Stromal cell of bone marrow (primary cell): ENCODE measurements around the gene UST.

Experiments used
- DNase-seq: peaks from one replicate; pipeline ENCODE4 v3.0.0-alpha.2; 2012; ENCODE audit warnings: low read depth

UST gene

DNA sequence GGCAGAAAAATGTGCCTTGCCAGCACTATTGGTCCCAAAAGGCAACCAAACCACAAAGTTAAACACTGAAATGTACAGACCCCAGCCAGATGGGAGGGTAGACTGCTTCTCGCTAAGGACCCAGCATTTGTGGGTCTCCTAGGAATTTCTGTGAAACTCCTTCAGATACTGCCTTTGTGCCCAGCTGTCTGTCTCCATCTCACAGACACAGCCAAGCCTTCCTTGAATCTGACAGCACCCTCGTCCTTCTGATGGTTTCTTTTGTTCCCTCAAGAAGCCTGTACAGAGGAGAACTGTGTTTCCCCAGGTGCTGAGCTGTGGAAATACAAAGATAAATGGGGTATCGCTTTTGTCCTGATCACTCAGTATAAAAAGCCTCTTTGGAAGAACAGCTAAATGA, 316.6 kb downstream of the UST start:
- DNase-seq: no peak

DNA sequence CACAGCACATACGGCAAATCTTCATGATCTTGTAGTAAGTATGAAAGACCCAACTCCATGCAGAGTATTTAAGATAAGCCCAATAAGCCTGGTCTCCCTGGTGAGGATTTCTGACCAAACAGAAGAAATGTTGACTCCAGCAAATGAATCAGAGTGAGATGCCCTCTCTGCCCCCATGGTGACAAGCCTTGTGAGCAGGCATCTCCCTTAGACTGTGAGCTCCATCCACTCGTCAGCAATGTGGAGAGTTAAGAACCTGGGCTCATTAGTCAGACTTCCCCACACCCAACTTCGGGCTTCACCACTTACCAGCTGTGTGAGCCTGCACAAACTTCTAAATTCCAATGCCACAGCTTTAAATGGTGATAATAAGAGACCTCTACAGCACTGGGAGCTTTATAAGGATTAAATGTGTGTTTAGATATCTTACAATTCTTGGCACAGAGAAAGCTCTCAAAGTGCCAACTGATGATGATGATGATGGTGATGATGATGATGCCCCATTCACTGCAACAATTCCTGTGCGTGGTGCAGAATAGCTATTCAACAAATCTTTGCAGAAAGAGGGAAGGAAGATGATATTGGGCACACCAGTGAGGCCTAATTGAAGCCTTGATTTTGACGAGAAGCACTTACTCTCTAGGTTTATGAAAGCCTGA, 317.3 kb downstream of the UST start:
- no peak for DNase-seq

DNA sequence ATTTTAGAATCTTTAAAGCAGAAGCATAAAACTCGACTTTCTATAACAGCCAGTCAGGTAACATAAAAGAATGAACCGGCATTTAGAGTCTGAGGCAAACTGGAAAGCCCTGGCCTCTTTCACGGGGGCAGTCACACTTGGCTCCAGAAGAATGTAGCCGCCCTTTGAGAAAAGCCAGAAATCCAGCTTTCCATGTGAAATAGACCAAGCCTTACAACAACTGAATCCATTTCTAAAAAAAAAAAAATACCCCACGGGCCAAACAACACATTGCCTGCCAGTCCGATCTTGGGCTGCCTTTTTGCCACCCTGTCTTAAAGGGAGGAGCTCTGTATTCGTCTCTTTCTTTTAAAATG, 317.8 kb downstream of the UST start:
- no peak for DNase-seq

DNA sequence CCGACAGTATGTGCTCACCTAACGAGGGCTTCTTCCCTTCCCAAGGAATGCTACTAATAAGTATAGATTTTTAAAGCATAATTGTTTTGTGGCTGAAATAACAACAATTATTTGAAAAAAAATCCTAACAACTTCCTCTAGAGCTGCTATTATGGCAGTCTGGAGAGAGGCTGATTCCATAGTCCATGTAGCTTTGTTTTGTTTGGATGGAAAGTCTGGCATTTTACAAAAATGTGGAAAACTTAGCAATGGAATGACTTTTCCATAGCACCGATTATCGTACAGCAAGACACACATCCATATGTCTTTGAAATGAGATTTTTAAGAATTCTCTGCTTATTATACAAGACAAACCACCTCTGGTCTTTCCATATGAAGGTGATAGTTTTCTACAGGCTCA, 318.3 kb downstream of the UST start:
- DNase-seq: no peak

DNA sequence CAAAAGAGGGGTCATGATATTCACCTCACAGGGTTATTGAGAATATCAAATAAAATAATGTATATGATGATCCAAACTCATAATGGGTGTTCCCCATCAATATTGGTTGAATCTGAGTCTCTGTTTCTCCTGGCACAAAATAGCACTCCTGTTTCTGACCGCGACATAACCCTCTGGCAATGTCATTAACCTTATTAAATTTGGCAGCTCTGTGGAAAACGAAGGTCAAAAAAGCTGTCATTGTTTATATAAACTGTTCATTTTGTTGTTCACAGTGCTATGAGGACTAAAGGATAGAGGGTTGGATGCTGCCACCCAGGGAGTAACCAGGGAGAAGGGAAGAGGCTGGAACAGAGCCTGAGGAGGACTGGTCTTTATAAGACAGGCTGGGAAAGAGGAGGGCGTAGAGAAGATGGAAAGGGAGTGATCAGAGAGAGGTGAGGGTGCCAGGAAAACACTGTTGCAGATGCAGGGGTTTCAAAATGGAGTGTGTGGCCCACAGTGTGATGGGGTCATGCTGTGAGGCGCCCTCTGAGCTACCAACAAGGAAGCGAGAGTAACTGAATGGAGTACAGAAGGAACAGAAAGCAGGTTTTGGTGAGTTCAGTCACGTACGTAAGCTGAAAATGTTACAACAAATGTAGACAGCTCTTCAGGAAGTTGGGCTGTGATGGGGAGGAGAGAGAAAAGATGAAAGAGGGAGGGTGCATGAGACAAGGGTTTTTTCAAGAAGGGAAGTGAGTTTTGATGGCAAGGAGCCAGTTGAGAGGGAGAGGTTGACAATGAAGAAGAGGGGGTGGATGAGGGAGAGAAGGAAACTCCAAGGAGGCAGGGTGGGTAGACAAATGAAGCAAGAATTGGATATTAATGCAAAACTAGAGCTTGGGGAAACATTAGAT, 319.1 kb downstream of the UST start:
- no peak for DNase-seq

DNA sequence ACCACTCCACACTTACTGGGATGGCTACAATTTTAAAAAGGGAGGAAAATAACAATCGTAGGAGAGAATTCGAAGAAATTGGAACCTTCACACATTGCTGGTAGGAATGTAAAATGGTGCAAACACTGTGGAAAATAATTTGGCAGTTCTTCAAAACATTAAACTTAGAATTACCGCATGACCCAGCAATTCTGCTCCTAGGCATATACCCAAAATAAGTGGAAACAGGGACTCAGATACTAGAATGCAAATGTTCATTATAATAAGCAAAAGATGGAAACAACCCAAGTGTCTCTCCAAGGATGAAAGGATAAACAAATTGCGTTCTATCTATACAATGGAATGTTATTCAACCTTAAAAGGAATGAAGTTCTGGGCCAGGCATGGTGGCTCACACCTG, 325.2 kb downstream of the UST start:
- no peak for DNase-seq

DNA sequence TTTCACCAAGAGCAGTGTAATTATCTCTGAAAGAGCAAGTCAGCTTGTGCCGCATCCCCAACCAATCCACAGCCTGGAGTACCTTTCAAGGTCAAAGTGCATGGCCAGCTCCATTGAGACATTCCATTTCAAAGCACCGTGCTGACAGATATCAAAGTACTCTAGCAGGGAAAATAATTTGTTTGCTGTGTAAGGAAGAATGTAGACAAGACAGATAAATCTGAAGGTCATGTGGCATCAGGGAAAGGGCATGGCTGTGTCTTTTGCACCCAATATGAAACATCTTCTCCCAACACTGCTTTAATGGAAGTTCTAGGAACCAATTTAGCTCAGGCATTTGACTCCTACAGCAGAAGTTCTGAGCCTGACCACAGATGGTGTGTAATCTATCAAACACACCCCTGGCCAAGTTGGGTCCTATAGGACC, 328.0 kb downstream of the UST start:
- DNase-seq: no peak

DNA sequence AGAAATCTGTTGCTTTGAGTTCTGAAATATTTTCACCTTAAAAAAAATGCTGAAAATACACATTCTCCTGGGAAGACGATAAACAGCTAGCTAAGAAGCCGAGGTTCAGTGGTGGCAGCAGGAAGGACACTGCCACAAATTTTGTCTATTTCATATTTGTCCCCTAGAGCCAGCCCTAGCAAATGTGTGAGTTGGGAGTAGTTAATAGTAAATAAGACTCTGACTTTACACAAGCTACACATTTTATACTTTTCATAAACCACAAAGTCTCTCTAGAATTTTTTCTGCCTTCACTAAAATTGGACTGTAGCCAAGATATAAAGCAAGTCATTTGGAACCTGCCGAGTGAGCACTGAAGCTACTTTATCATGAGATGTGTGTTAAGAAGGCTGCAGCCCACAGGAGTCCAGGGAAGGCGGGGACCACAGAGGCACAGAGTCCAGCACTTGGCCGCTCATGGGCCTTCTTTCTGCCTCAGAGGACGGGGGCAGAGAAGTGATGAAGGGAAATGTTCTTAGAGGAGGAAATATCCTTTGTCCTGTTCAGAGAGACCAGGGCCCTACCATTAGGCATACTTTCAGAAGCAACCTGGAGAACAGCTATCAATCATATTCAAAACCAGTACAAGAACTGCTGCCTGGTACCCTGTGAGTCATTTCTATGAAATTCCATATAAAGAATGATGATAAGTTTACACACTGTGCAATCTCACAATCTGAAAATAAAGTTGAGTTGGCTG, 329.0 kb downstream of the UST start:
- DNase-seq: no peak

DNA sequence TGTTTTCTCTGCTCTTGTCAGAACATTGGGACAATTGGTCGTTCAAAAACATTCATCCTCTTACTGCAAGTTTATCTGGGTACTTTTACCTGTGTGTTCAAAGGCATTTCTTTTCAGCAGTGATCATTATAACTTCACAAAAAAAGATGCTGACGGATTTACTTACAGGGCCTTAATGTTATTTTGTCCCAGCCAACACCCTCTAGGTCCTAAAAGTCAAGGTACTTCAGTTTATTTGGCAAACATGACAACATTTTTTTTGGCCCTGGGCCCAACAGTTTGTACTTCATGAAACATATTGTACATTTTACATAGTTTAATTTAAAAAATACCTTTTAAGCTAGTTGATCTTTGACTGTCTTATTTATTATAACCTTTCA, 329.5 kb downstream of the UST start:
- DNase-seq: no peak

DNA sequence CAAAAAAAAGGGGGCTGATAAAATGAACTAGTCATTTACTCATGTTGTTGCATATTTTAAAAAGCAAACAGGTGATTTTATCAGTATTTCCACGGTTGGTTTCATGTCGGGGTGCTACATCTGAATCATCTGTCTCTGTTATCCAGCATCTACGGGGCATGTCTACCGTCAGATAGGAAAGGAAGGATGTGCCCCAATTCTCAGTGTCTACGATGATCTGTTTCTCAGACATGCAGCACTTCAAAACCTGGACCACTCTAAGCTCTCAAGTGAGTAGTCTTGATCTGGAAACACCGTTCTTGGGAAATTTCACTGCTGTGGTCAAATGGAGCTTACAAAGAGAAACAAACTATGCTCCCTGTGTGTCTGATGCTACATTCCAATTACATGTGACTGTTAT, 330.4 kb downstream of the UST start:
- DNase-seq: no peak

DNA sequence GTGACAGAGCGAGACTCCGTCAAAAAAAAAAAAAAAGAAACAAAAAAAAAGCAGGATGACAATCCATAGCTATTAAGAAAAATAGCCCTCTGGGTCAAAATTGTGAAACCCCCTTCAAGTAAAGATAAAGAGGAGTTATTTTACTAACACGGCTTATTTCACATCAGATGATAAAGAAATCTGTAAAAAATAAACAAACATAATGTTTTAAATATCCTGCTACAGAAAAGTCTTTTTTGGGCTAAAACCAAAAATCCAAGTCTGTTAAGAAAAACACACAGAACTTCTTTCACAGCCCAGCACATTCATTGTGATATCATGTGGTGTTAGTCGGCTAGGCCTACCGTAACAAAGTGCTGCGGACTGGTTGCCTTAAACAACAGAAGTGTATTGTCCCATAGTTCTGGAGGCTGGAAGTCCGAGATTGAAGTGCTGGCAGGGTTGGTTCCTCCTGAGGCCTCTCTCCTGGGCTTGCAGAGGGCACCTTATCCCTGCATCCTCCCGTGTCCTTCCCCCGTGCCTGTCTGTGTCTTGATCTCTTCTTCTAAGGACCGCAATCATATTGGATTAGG, 331.5 kb downstream of the UST start:
- no peak for DNase-seq

DNA sequence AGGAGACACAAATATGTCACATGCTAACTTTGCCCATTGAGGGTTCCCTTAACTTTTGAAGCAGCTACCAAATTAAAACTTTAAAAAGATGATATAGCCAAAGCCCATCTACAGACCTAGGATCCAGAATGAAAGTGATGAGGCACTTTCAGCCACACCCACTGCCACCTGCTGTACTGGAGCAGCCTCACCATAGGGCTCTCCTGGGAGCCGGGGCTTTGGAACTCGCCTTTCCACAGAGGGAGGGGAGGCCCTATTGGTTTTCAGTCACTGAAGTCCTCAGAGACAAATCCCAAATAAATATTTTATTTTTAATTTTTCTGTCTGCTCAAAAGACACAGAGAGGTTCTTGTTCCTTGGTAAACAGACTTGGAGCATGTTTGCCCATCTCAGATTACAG, 332.6 kb downstream of the UST start:
- DNase-seq: no peak

DNA sequence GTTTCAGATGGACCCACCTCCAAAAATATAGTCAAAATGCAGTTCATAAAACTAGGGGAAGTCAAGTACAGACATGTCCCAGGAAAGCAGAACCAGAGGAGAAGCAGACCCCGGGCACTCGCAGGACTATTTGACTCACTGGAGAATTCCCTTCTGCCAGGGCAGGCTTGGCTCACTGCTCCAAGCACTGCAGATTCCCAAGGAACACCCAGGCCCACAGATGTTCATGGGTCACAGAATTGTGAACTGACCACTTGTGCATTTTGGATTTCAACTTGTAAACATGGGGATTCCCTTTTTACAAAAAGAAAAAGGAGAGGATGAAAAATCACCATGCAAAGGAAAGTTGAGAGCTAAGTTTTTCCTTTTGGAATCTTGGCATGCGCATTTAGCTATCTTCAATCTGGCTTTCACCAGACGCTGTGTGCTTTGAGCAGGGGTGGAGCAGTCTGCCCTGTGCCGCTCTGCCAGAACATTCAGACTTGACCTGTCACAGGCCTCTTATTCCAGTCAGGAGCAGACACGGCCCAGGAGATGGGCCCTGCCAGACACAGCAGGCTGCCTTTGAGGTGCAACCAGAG, 333.2 kb downstream of the UST start:
- peak; percentile 33 for DNase-seq

DNA sequence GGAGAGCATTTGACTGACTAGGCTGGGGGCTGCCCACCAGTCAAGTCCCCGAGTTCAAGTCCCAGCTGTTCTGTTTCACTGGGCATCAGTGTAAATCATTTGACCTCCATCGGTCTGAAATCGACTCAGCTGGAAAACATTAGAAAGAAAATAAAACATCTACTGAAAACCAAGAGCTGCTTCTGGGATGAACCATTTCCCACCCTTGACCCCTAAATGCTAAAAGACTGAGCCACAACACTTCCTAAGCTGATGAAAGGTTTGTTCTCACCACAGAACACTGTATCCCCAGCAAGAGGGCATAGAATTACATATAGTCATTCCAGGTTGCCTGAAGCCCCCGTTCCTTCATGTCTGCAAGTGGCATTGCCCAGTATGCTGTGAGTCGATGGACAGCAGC, 333.7 kb downstream of the UST start:
- DNase-seq: peak; percentile 44

DNA sequence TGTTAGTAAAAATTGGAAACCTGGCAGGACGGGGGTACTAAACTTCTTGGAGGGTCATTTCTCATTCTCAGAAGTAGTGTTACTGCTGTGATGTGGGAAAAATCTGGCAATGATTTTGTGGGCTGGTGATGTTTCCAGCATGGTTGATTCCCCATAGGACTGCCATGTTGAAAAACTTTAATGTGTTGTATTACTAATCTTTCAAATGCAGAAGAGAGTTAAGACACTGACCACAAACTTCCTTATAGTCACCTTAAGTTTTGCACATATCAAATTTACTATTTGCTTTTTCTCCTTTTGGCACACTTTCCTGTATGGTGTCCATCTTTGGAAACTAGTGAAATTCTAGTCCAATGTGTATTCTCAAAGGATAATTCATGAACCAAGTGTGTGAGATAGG, 334.5 kb downstream of the UST start:
- DNase-seq: peak; percentile 51

DNA sequence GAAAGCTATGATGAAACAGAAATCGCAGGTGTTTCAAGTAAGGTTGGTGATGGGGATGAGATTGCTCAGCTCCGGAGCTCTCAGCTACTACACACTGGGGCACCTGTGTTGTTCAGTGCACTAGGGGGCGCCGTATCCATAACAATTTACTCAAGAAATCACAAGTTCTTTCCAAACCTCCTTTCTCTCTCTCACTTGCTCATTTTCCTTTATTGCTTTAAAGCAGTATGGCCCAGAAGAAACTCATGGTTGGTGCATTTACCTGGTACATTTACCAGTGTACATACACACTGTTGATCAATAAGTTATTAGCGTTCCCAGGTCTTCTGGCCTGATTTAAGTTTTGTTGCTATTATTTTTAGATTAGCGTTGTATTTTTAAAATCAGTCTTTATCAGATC, 335.5 kb downstream of the UST start:
- DNase-seq: peak; percentile 51

DNA sequence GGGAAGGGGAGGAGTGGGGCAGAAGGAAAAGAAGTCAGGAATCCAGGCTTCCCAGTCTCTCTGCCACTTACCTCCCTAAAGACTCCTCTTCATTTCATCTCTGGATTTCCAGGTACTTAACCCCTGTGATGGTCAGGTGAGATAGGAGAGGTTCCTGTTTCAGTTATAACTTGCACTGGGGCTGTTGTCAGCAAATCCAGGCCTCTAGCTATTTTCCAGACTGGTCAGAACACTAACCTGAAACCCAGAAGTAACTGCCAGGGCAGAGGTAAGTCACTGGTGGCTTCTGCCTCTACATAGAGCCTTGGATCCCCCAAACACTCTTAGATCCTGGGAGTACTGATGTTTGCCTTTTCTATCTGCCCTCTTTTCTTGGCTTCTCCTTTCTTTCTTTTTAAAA, 337.2 kb downstream of the UST start:
- no peak for DNase-seq

DNA sequence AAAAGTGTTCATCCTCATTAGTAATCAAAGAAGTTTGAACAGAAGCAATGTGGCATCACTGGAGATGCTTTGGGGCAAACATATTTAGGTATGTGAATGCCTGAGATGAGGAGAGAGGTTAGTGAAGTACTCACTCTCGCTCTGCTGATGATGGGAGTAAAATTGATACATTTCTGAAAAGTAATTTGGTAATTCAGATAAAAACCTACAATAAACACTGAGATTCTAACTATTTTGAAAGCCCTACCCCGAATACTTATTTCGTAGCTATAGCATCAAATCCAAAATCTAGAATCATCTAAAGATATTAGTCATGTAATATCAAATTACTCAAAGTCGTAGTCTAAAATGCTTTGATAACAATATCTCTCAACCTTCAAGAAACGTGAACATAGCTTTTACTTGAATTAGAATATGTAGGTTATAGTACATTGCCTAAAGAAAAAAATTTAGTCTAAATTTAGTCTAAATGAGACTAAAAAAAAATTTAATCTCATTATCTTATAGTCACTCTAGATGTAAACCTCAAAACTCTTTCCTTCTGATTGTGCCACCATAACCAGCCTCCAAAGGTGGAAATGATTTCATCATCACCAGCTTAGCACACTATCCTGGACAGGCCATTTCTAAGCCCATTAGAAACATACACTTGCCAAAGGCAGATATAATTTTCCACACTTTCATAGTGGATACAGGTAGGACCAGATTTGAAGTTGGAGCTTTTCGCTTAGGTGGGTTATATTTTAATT, 338.2 kb downstream of the UST start:
- no peak for DNase-seq

DNA sequence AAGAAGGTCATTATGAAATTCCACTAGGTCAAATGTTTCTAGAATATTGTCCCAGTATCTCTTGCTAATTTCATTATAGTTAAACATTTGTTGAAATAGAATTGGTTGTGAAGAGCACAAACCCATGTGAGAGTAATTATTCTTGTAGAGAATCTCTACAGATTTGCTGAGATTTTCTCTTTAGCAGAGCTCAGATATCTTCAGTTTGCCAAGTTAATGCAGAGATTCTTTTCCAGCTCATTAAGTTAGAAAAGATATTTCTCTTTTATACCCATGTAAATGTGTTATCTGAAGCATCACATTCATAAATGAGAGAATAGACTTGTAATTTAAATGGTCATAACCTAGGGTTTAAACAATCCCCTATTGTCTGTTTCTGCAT, 338.7 kb downstream of the UST start:
- no peak for DNase-seq

DNA sequence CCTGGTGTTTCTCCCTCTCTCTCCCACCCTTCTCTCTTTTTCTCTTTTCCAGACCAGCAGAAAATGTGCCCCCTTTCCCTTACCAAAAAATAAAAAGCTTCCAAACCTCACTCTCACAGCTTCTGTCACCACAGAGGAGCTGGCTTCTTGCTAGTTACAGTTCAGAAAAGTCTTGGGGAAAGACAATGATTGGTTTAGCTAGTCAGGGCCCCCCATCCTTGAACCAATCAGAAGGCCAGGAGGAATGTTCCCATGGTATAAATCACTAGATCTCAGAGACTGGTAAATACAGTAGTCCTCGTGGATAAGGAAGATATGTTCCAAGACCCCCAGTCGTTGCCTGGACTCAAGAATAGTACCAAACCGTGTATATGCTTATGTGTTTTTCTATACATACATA, 339.5 kb downstream of the UST start:
- DNase-seq: no peak

DNA sequence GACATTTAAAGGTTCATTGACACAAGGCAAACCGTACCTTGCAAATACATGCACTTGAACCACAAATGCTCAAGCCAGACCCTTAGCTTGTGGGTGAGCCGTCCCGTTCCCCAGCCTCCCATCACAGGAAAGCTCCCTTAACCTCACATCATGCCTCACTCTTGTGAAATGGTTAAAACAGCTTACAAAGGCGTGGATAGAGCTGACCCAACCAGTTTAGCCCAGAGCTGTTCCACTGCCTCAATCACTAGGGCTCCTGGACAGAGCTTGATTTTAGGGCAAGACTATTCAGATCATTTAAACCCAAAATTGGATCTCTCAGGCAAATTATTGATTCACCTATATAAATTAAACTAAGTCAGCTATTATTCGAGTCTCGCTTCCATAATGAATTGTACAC, 341.1 kb downstream of the UST start:
- DNase-seq: no peak

DNA sequence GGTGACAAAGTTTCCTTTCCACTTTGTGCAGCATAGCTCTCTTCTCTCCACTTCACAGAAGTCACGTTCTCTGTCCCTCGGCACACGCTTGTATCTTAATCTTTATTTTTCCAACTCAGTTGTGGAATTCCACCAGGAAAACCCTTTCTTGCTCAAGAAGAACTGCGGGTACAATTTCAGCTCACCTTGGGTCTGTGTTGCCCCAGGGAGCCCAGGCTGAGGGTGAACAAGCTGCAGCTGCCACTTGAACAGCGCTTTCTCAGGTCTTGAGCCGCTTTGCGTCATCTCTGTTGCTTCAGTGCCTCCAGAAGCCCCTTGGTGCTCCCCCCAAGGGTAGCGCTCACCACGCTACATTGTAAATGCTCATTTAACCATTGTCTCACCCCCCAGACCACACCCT, 341.5 kb downstream of the UST start:
- DNase-seq: no peak
